Measurements from ENCODE around the gene CFAP73.

GRCh38 chr12:113154351-113154973 is 4.9 kb downstream of the CFAP73 start:
- TF ChIP-seq CTCF (IDR thresholded peaks at IDR 0.05 in 4 of 5, conservative IDR thresholded peaks at IDR 0.05 in 1 of 5) (no peak), POLR2A (IDR thresholded peaks at IDR 0.05) (no peak)
